Measurements from ENCODE around the gene LRAT. TPM values are rescaled to one million over a fixed set of nuclear protein-coding genes. Genes with fewer than 3 reads are reported as not detected.

The LRAT gene
- total and polyA plus RNA-seq, 2 of the 13 experiments (the other 11 are each of a cell fraction or from before 2014, with no cell fraction given) = 0.11 TPM; not detected in 1

GRCh38 chr4:154781126-154781982 lies 37.6 kb downstream of the LRAT start, which contains the start of gene RBM46 (continued):
- no peak for TF ChIP-seq TFDP1 (CRISPR knock-in tag; IDR thresholded peaks at IDR 0.05; ENCODE audit: borderline replicate concordance)

GRCh38 chr4:154781983-154782293 lies 38.1 kb downstream of the LRAT start:
- DNase-seq (ENCODE audit: low spot score) = no peak
- no peak for ATAC-seq
- Histone ChIP-seq H4K20me1 (ENCODE audit: insufficient read depth, low read length) (no peaks in the 10 kb centered on the region), H3K27ac (ENCODE audit: extremely low read length, insufficient read depth, low read length) (no peak overlapping the region), H3K9me3 (ENCODE audit: low read length) (no peaks in the 10 kb centered on the region), H3K9ac (ENCODE audit: insufficient read depth, low read depth, low read length) (no peak overlapping the region), H3K79me2 (ENCODE audit: insufficient read depth, low read length) (no peaks in the 10 kb centered on the region), H3K4me1 (ENCODE audit: insufficient read depth, low read length) (no peaks in the 10 kb centered on the region), H3K4me3 (replicated peaks in 1 of 3; ENCODE audit: insufficient read depth in 1 of 3, low read depth in 2 of 3, low read length in 3 of 3) (no peak overlapping the region), H3K36me3 (replicated peaks in 1 of 2; ENCODE audit: control insufficient read depth in 1 of 2, insufficient read depth in 2 of 2, low read length in 2 of 2) (no peaks in the 10 kb centered on the region), H3K4me2 (ENCODE audit: low read depth, low read length) (no peak overlapping the region), H2AFZ (ENCODE audit: low read length) (no peak overlapping the region), H3K27me3 (ENCODE audit: control insufficient read depth in 1 of 2, insufficient read depth in 2 of 2, low read length in 2 of 2) (no peaks in the 10 kb centered on the region)
- no TSS peak for BruUV-seq (replicated peaks)
- in situ Hi-C loops (cut with HindIII; ENCODE audit: extremely low pct_ligation_motif_present, low pct_unique_long_range_greater_than_20kb) = no loop called here
- ChIA-PET POLR2A (no interaction called here), CTCF (ENCODE audit: low intra/inter-chr PET ratio, low total read pairs) (no interaction called here)
- TF ChIP-seq RAD21 (CRISPR knock-in tag; IDR thresholded peaks at IDR 0.05) = no peak
- TF ChIP-seq RBAK (CRISPR knock-in tag; IDR thresholded peaks at IDR 0.05) = no peak
- TF ChIP-seq ATF5 (CRISPR knock-in tag; IDR thresholded peaks at IDR 0.05; ENCODE audit: low read depth) = no peak
- TF ChIP-seq KLF12 (CRISPR knock-in tag; IDR thresholded peaks at IDR 0.05; ENCODE audit: borderline replicate concordance) = no peak
- TF ChIP-seq ZNF296 (CRISPR knock-in tag; conservative IDR thresholded peaks at IDR 0.05) = no peak
- no peak for TF ChIP-seq ZIK1 (CRISPR knock-in tag; IDR thresholded peaks at IDR 0.05; ENCODE audit: borderline replicate concordance, low read depth)
- TF ChIP-seq EZH2 (conservative IDR thresholded peaks at IDR 0.05; ENCODE audit: low read depth, low read length) = no peak
- no peak for TF ChIP-seq ZNF724P (CRISPR knock-in tag; IDR thresholded peaks at IDR 0.05; ENCODE audit: borderline replicate concordance)
- no peak for TF ChIP-seq THAP11 (CRISPR knock-in tag; IDR thresholded peaks at IDR 0.05)
- no peak for TF ChIP-seq MIER2 (CRISPR knock-in tag; IDR thresholded peaks at IDR 0.05)
- TF ChIP-seq RFXANK (CRISPR knock-in tag; IDR thresholded peaks at IDR 0.05) = no peak
- TF ChIP-seq NONO (IDR thresholded peaks at IDR 0.05) = no peak
- TF ChIP-seq NONO (CRISPR knock-in tag; conservative IDR thresholded peaks at IDR 0.05) = no peak
- 44% methylated on average over 18 of the region's 18 CpGs for WGBS (ENCODE audit: low lambda C conversion rate)
- intact Hi-C loops (cut with micrococcal nuclease; ENCODE audit: unreplicated experiment) = no loop called here
- no peak for FAIRE-seq

Small RNA genes within 50 kb of the gene (small RNA-seq; reads per million reads assigned to genes)
- gene NDUFB2P1 (ENCODE audit: insufficient read depth in 2 of 3, insufficient read length in 3 of 3, low read depth in 2 of 3, low replicate concordance in 1 of 3) = 0 reads per million in 3 experiments
- 0 to 11.6 (median 0.71) reads per million in 3 experiments for gene RNU2-44P (ENCODE audit: insufficient read depth in 2 of 3, insufficient read length in 3 of 3, low read depth in 2 of 3, low replicate concordance in 1 of 3)
- gene RNU2-66P (ENCODE audit: insufficient read depth in 2 of 3, insufficient read length in 3 of 3, low read depth in 2 of 3, low replicate concordance in 1 of 3) = 0 reads per million in 3 experiments

Other genes starting within 250 kb of the LRAT start
- gene PLRG1, start 193.6 kb upstream of the LRAT start, total RNA-seq (2016; rRNA removed; fragmentation: Illumina TruSeq; extraction: Trizol) = 110 and 177 TPM in 2 replicates
- gene PLRG1, start 193.6 kb upstream of the LRAT start, polyA plus RNA-seq (2011; rRNA removed) = 63.2 and 77.3 TPM in 2 replicates
- 408 and 784 TPM in 2 replicates for gene FGB, start 181.0 kb upstream of the LRAT start, total RNA-seq (2016; rRNA removed; fragmentation: Illumina TruSeq; extraction: Trizol)
- 226 and 273 TPM in 2 replicates for gene FGB, start 181.0 kb upstream of the LRAT start, polyA plus RNA-seq (2011; rRNA removed)
- gene FGA, start 153.3 kb upstream of the LRAT start, total RNA-seq (2016; rRNA removed; fragmentation: Illumina TruSeq; extraction: Trizol) = 743 and 1,523 TPM in 2 replicates
- 640 and 755 TPM in 2 replicates for gene FGA, start 153.3 kb upstream of the LRAT start, polyA plus RNA-seq (2011; rRNA removed)
- gene FGG, start 131.3 kb upstream of the LRAT start, total RNA-seq (2016; rRNA removed; fragmentation: Illumina TruSeq; extraction: Trizol) = 1,495 and 2,423 TPM in 2 replicates
- gene FGG, start 131.3 kb upstream of the LRAT start, polyA plus RNA-seq (2011; rRNA removed) = 1,030 and 1,037 TPM in 2 replicates
- not detected in 2 replicates for gene RBM46, start 37.3 kb downstream of the LRAT start, total RNA-seq (2016; rRNA removed; fragmentation: Illumina TruSeq; extraction: Trizol)
- gene RBM46, start 37.3 kb downstream of the LRAT start, polyA plus RNA-seq (2011; rRNA removed) = not detected in 2 replicates

All from HepG2 (cell line).